Ascending aorta (tissue), 2 donors: ENCODE measurements around the gene SUSD2. TPM values are rescaled to one million over a fixed set of nuclear protein-coding genes. Genes with fewer than 3 reads are reported as not detected.

ENCODE experiments used
- DNase-seq, 2 donors: peaks; one replicate each; pipeline ENCODE4 v3.0.0-alpha.2; 2019; ENCODE audit warnings: low spot score in 2 of 2
- H3K27ac ChIP-seq, 2 donors: fragments of 200-600 bp; sonication (generic); one replicate each; pipeline ENCODE4 v1.5.1; 2016 to 2017; ENCODE audit warnings: mild to moderate bottlenecking in 1 of 2
- H3K27me3 ChIP-seq: fragments of 200-600 bp; sonication (generic); one replicate; pipeline ENCODE4 v1.5.1; 2017
- H3K36me3 ChIP-seq, 2 donors: fragments of 200-600 bp; sonication (generic); one replicate each; pipeline ENCODE4 v1.5.1; 2016
- H3K4me1 ChIP-seq, 2 donors: fragments of 200-600 bp; sonication (generic); one replicate each; pipeline ENCODE4 v1.5.1; 2016 to 2017; ENCODE audit warnings: mild to moderate bottlenecking in 1 of 2
- H3K4me3 ChIP-seq, 2 donors: fragments of 200-600 bp; sonication (generic); one replicate each; pipeline ENCODE4 v1.5.1; 2016 to 2017; ENCODE audit warnings: mild to moderate bottlenecking in 1 of 2
- H3K9me3 ChIP-seq, 2 donors: fragments of 200-600 bp; sonication (generic); one replicate each; pipeline ENCODE4 v1.5.1; 2016
- CTCF ChIP-seq, 3 experiments: fragments of 200-600 bp in 2 of 3; fragments of 450-650 bp in 1 of 3; sonication (generic) in 2 of 3; IDR thresholded peaks; one replicate each; pipeline ENCODE4 v1.5.1; 2016 to 2019; ENCODE audit warnings: antibody characterized with exemption in 3 of 3, mild to moderate bottlenecking in 1 of 3, moderate library complexity in 1 of 3
- intact Hi-C: fragments of 100-400 bp; cut with DNase I; formaldehyde crosslinking; loops from one replicate; pipeline ENCODE4 v1.15.1; 2023
- total RNA-seq: library from RNA; depleted of rRNA; stranded (reverse); fragments of >200 nt; gene quantifications from one replicate; pipeline ENCODE4 v1.1.0, GENCODE V29; 2016

SUSD2 gene
- total RNA-seq, 1 donor from 2014 or later = 51.0 TPM

GRCh38 chr22:24185001-24185500 is 3.8 kb downstream of the SUSD2 start:
- Histone ChIP-seq H3K4me1 (peaks cover 7 to 46% of the 10 kb centered on the region in 2 donors), H3K4me3 (no peak overlapping the region), H3K27ac (no peak overlapping the region), H3K27me3 (no peaks in the 10 kb centered on the region), H3K9me3 (no peaks in the 10 kb centered on the region), H3K36me3 (peaks cover 9 to 40% of the 10 kb centered on the region in 2 donors)
- intact Hi-C loops = no loop called here
- TF ChIP-seq CTCF (IDR thresholded peaks at IDR 0.05) = no peak
- no peak for DNase-seq

GRCh38 chr22:24185501-24186351 is 4.4 kb downstream of the SUSD2 start:
- intact Hi-C loops = no loop called here
- Histone ChIP-seq H3K27me3 (no peaks in the 10 kb centered on the region), H3K9me3 (no peaks in the 10 kb centered on the region), H3K4me1 (peaks cover 7 to 45% of the 10 kb centered on the region in 2 donors), H3K27ac (no peak overlapping the region), H3K4me3 (no peak overlapping the region), H3K36me3 (peaks cover 9 to 40% of the 10 kb centered on the region in 2 donors)
- no peak for DNase-seq
- TF ChIP-seq CTCF (IDR thresholded peaks at IDR 0.05) = no peak

- TF ChIP-seq CTCF (IDR thresholded peaks at IDR 0.05) = no peak
- H3K27ac ChIP-seq = no peak overlapping the region
- H3K4me3 ChIP-seq = no peak overlapping the region
- H3K27me3 ChIP-seq = no peaks in the 10 kb centered on the region
- peaks cover 9 to 40% of the 10 kb centered on the region in 2 donors for H3K36me3 ChIP-seq
- H3K9me3 ChIP-seq = no peaks in the 10 kb centered on the region
- peaks cover 7 to 39% of the 10 kb centered on the region in 2 donors for H3K4me1 ChIP-seq
- DNase-seq = no peak
- intact Hi-C loops = no loop called here
Measured at GRCh38 chr22:24186352-24186740, 5.1 kb downstream of the SUSD2 start.

GRCh38 chr22:24186892-24187670 is 5.8 kb downstream of the SUSD2 start:
- Histone ChIP-seq H3K36me3 (peaks cover 9 to 40% of the 10 kb centered on the region in 2 donors), H3K27ac (no peak overlapping the region), H3K4me3 (no peak overlapping the region), H3K9me3 (no peaks in the 10 kb centered on the region), H3K4me1 (peaks cover 6 to 31% of the 10 kb centered on the region in 2 donors), H3K27me3 (no peaks in the 10 kb centered on the region)
- intact Hi-C loops = no loop called here
- no peak for DNase-seq
- no peak for TF ChIP-seq CTCF (IDR thresholded peaks at IDR 0.05)

- no peak overlapping the region for H3K27ac ChIP-seq
- intact Hi-C loops = loop anchor here (2.0 kb wide), 1 partner anchor 19 kb away; no protein-coding TSS in a partner anchor
- no peak for DNase-seq
Measured at GRCh38 chr22:24187731-24188644, 6.7 kb downstream of the SUSD2 start.

More at GRCh38 chr22:24187731-24188644, 6.7 kb downstream of the SUSD2 start:
- H3K4me3 ChIP-seq = no peak overlapping the region
- peaks cover 9 to 40% of the 10 kb centered on the region in 2 donors for H3K36me3 ChIP-seq
- H3K9me3 ChIP-seq = no peaks in the 10 kb centered on the region
- no peak for TF ChIP-seq CTCF (IDR thresholded peaks at IDR 0.05)
- peaks cover 4 to 22% of the 10 kb centered on the region in 2 donors for H3K4me1 ChIP-seq
- H3K27me3 ChIP-seq = no peaks in the 10 kb centered on the region
